Activated gamma-delta T cell treated with Interleukin-2 at 50 U/mL for 16 hours (primary cell): Measurements from ENCODE around the gene DHODH.
"Not testable (repeated sequence)": the region's sequence is repeated elsewhere in the genome, so short reads cannot be mapped to it uniquely, and the experiment has no call there.

ENCODE experiments used
- DNase-seq: peaks from one replicate; pipeline ENCODE4 v3.0.0-alpha.2; 2020

DHODH gene

DNA sequence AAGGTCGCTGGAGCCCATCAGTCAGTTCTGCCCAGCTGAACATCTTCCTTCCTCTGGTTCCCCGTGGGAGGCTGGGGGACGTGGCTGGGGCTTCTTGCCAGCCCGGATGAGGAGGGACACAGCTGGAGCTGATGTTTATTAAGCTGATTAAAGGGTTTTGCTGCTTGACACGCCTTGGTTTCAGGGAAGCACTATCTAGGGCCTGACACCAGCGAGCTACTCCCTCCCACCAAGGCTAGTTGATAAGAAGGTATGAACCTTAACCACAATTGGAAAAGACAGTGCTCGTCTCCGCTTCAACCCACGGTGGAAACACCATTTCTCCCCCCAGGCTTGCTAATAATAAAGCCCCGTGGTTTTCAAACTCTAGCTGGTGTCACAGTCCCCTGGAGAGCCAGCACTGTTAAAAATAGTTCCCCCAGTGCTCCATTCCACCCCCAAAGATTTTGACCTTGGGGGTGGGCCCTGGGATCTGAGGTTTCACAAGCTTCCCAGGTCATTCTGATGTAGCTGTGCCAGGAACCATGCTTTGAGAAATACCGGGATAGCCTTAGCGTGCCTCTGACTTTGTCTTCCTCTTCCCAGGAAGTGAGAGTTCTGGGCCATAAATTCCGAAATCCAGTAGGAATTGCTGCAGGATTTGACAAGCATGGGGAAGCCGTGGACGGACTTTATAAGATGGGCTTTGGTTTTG lies 5.5 kb downstream of the DHODH start:
- DNase-seq = no peak

DNA sequence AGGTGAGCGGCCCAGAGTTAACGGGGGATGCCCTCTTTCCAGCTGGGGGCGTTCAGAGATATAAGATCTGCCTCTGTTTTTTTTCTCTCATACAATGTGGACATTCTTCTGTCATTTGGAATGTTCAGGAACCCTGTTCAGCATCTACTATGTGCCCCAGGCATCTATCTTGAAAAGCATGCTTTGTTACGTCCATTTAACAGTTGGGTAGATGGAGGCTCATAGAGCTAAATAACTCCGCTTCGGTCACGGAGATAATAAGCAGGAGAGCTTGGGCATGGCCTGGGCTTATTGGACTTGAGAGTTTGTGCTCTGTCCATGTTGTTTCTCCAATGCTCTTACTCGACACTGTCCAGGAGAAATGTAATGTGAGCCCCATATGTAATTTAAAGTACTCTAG lies 6.1 kb downstream of the DHODH start:
- DNase-seq = no peak

DNA sequence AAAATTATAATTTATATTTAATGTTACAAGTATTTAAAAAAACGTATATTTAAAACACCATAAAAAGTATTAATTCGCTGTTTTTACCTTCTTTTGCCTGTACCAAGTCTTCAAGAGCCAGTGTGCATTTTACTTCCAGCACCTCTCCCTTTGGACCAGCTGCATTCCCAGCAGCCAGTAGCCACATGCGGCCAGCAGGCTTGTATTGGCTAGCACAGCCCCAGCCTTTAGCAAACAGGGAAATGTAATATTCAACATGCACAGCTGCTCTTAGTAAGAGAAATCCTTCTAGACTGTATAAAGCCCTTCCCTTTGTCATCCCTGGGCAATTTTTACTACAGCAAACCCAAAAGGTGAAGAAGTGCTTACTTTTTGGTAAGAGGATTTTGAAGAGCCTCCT lies 6.6 kb downstream of the DHODH start:
- DNase-seq = no peak

DNA sequence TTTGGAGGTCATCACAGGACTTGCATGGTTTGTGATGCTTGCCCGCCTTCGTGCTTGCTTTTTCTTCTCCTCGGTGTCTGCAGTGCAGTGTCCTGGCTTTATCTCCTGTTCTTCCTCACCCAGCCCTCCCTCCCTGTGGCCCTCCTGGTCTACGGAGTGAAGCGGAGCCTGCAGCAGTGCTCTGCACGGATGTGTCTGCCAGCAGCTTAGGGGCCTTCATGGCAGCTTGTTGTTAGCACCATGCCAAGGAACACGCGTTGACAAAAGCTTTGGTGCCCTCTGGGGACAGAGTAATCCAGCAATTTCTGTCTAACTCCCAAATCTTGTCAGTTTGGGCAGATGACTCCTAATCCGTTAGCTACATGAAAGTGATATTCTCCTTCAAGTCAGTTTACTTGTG lies 9.9 kb downstream of the DHODH start:
- DNase-seq = no peak

DNA sequence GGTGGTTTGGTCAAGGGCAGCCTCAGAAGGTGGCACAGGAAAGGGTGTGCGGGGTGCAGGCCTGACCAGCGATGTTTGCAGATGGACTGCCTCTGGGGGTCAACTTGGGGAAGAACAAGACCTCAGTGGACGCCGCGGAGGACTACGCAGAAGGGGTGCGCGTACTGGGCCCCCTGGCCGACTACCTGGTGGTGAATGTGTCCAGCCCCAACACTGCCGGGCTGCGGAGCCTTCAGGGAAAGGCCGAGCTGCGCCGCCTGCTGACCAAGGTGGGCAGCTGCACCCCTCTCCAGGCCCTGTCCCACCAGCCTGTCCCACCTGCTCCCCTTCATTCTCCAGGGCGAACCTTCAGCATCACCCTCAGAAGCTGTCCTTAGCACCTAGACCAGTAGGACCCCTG lies 12.5 kb downstream of the DHODH start:
- no peak for DNase-seq

DNA sequence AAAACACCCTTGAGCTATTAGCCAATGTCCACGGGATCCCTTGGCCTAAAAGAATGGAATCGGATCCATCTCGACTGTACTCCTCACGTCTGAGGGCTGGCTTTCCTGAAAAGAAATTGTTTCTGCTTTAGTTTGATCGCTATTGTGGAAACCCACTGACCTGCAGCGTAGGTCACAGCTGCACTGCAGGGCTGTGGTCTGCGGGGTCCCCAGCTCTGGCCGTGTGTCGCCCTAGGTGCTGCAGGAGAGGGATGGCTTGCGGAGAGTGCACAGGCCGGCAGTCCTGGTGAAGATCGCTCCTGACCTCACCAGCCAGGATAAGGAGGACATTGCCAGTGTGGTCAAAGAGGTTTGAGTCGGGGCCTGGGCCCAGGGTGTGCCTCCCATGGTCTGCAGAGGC lies 13.6 kb downstream of the DHODH start:
- no peak for DNase-seq

DNA sequence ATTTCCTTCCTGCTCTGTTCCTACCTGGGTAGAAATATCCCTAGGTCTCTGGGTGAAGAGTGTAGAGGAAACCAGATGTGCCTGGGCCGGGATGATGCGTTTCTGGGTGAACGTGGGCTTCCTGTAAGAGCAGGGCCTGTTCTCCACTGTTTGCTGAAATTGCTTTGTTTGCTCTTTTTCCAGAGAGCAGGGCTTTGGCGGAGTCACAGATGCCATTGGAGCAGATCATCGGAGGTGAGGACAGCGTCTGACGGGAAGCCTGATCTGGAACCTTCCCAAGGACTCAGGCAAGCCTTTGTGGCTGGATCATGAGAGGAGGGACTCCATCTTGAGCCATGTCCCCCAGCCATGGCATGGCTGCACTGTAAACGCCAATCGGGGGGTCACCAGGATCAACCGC lies 15.4 kb downstream of the DHODH start:
- no peak for DNase-seq

DNA sequence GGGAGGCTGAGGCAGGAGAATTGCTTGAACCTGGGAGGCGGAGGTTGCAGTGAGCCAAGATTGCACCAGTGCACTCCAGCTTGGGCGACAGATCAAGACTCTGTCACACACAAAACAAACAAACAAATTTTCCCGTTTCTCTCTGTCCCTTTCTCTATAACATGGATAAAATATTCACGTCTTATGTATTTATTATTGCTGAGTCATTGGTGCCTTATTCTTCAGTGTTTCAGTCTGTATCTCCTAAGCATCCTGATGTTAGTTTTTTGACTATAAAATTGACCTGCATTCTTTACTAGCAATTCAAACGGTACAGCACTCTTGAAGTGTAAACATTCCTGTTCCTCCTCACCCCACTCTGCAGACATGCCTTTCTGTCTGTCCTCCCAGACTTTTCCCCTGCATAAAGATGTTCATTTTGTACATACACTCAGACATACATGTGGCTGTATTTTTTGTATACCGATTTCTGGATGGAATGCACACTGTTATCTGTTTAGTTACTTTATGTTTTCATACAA lies 16.4 kb downstream of the DHODH start:
- DNase-seq = no peak

DNA sequence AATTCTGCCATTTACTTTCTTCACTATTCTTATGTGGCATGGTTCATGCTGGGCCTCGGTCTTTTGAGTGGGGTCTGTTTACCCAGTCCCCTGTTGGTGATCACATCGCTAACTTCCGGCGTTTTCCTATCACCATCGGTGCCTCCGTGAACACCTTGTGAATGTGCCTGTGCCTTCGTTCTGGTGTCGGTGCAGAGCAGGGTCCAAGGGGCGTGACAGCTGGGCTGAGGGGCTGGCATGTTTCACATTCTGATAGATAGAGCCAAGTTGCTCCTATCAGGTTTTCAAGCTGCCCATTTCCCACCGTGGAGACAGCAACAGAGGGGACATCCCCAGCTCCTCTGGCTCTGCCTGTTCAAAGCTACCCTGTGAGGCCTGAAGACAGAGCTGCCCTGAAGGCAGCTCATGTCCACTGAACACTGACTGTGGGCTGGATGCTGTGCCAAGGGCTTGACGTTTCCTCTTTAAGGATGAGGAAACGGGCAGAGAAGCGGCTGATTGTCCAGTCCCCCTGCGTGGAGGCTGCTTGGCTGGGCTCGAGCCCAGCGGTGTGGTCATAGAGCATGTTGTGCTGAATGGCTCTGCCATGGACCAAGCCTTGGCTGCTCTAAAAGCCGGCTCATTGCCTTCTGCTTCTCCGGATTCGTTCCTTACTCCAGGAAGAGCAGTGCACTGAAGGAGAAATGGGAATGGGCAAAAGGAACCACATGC lies 17.0 kb downstream of the DHODH start:
- DNase-seq = no peak

DNA sequence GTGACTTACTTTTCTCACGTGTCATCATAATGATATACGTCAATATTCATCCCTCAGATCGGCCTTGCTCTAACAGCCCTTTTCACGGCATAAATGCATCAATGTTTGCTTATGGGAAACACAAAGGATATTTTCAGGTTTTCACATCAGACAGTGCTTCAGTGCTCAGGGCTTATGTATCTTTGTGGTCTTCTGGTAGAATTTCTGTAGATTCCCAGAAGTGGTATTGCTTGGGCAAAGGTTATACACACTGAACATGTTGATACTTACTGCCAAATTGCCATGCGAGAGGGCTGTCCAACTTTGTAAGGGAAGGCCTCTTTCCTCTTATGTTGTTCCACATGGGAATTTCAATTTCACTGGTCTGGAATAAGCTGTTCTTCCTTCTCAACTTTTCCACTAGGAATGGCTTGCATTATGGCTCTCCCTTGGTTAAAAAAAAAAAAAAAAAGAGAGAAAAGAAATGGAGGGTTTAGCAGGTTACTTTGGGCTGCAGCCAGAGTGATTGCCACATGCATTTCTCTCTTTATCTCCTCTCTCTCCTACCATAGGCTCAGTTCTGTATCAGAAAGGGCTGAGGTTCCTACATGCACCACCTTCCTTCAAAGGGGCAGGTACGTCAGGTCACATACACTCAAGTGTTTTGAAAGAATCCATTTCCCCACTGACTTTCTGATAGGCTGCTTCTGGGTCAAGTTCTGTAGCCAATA lies 19.3 kb downstream of the DHODH start:
- DNase-seq = no peak

DNA sequence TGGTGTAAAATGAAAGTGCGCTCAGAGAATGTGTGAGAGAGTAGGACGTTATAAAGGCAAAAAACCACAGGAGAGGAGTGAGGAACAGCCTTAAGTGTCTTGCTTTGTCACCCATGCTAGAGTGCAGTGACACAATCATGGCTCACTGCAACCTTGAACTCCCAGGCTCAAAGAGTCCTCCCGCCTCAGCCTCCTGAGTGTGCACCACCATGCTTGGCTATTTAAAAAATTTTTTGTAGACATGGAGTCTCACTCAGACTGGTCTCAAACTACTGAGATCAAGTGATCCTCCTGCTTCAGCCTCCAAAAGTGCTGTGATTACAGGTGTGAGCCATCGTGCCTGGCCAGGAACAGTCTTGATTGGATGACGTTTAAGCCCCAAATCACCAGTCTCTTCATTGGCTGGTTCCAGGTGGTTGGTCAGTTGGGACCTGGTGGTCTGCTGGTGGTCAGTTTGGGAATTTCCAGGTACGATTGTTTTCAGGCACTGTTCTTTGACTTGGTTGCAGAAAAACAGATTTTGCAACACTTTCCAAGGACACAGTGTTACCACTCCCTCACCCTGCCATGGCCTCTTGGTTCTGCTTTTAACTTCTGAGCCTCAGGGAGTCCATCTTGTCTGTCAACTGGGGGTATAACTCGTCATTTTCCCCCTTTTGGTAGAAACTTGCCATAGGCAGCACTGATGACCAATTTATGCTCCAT lies 21.2 kb downstream of the DHODH start:
- no peak for DNase-seq

DNA sequence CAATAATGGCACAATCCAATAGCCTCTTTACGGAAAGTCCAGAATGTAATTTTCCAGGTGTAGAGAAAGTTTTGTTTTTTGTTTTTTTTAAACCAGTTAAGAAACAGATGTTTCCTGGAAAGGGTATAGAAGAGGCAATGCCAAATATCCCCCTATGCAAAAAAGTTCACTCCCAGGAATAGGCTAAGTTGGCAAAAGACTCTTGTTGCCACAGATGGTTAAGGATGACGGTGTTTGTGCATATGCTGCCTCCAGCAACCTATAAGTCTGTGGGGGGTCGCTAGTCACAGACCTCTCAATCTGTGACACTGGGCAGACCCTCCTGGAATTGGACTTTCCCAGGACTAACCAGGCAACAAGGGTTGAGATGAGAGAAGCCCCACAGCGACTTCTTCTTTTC lies 24.9 kb downstream of the DHODH start:
- no peak for DNase-seq

DNA sequence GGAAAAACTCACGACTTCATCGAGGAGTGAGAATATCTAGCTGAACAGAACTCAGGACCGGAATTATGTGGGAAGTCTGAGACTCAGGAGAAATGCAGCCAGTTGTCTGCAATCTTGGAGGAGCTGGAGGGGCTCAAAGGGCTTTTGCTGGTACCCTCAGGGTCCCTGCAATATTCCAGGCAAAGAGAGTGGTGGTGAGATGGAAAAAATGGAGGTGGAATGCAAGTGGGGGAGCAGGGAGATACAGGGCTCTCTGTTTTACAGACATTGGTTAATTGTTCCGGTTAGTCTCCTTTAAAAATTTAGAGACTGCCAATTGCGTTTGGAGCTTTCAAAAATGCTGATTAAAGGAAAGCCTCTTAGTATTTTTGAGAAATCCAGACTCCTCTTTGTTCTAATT lies 27.6 kb downstream of the DHODH start:
- DNase-seq = no peak

DNA sequence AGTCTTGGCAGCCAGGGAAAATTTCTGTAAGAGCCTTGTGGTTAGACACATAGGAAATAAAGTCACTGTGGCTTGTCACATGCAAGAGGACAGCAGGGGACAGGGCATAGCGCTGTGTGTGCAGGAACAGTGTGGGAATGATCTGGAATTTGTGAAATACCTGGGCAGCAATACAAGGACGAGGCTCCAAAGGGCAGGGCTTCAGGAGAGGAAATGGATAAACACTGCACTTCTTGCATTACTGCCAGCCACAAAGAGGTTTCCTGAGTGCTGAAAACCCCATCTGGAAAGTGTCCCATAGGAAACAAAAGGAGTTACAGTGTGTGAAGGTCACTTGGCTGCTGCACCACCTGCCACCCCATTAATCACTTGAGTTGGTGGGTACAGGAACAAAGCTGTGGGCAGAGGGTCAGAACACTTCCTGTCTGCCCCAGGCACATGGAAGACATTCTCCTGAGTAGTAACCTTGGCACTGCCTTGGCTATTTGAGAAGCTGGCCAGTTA lies 33.7 kb downstream of the DHODH start:
- no peak for DNase-seq

DNA sequence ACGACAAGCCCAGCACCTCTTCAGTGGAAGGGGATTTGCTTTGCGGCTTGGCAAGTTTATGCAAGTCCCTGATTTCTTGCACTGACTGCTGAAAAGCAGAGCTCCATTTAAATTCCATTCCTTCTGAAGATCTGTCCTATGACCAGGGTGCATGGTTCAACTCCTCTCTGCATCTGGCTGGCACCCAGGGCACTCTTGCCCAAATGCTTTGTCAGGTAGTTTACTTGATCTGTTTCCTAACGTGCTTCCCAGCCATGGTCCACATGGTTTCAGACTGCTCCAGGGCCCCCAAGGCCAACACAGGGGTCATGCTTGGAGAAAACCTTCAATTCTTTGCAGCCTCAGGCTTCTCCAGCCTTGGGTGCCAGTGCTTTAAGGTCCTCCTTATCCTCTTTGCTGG lies 34.5 kb downstream of the DHODH start:
- DNase-seq = no peak

DNA sequence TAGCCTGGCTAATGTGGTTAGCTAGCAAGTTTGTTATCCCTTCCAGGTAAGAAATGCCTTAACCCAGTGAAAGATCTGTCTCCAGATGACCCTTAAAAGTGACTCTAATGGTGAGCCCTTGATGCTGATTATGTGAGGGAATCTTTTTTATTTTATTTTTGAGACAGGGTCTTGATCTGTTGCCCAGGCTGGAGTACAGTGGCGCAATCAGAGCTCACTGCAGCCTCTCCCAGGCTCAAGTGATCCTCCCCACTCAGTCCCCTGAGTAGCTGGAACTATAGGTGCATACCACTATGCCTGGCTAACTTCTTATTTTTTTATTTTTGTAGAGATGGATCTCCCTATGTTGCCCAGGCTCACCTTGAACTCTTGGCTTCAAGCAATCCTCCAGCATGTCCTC lies 35.0 kb downstream of the DHODH start:
- no peak for DNase-seq

DNA sequence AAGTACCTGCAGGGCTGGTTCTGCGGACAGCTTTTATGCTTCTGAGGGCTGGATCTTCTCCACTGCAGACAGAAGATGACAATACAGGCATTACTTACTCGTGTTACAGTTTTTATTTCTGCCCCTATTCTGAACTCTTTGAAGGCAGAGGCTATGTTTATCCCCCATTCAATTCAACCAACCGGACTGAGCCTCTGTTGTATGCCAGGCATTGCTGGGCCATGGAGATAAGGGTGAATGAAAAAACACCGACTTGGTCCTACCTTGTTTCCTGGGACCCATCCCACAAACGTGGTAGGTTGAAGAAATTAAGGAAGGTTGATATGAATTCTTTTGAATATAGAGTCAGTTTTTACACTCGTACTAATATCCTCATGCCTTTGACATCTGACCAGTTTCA lies 35.8 kb downstream of the DHODH start:
- DNase-seq = no peak

DNA sequence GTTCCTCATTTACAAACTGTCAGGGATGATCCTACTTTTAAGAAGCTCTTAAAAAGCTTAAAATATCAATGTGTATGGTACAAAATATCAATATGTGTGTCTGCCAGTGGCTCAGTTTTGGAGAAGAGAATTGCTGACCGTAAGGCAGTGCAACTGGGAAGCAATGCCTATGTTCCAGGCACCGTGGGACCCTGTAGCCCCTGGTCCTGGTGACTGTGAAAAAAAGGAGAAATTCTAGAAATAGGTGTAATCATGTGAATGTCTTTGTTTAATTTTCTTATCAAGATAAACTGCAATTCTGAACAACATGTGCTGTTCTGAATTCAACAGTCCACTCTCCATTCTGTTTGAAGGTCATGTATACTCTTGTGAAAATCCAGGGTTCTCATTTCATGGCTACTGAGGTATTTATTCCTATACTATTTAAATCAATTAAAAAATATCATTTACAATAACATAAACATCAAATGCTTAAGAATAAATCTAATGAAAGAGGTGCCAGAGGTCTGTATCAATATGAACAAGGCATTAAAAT lies 36.3 kb downstream of the DHODH start:
- DNase-seq = no peak

DNA sequence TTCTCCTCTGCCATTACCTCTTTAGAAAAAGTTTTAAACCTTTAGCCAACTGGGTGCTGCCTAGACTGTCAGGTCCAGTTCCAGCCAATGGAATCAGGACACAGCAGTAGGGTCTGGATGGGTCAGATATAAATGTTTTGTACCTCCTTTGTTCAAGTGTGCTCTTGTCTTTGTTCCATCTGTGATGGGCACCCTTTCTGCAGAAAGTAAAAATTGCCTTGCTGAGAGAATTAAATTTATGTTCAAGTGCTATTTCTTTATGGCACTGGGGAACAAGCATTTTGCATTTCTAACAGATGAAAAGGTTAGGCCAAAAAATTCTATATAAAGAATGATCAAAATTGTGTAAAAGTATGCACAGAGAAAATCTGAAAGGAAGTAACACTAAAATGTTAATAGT lies 40.6 kb downstream of the DHODH start:
- no peak for DNase-seq

DNA sequence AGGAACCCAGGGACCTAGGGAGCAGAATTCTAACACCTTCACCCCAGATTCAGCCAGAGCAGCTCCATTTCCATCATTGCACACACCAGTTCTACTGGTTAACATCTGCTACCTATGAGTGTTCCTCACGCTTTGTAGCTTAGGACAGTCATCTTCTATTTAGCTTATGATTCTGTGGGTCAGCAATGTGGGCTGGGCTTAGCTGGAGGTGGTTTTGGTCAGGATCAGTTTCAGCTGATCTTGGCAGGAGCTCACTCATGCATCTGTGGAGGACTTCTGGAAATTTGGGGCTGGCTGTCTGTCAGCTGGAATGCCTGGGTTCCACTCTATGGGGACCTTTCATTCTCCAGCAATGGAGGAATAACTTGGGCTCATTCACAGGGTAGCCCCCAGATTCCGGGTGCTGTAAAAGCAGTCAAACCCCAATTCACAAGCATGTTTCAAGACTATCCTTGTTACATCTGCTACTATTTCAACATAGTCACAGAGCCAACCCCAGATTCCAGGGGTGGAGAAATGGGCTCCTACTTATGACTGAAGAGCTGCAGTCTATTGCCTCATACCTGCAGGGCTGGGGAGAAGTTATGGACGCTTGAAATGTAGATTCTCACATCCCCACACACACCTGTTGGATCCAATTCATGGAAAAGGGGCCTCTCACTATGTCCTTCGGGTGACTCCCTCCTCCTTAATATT lies 42.4 kb downstream of the DHODH start:
- no peak for DNase-seq

DNA sequence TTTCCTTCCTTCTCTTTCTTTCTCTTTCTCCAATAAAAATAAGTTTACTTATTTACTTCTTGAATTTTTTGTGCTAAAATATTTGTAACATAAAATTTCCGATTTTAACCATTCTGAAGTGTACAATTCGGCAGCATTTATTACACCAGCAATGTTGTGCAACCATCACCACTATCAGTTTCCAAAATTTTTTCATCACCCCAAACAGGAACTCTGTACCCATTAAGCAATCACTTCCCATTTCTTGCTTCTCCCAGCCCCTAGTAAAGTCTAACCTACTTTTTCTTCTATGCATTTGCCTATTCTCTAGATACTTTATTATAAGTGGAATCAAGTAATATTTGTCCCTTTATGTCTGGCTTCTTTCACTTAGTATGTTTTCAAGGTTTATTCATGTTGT lies 43.3 kb downstream of the DHODH start:
- DNase-seq = no peak

DNA sequence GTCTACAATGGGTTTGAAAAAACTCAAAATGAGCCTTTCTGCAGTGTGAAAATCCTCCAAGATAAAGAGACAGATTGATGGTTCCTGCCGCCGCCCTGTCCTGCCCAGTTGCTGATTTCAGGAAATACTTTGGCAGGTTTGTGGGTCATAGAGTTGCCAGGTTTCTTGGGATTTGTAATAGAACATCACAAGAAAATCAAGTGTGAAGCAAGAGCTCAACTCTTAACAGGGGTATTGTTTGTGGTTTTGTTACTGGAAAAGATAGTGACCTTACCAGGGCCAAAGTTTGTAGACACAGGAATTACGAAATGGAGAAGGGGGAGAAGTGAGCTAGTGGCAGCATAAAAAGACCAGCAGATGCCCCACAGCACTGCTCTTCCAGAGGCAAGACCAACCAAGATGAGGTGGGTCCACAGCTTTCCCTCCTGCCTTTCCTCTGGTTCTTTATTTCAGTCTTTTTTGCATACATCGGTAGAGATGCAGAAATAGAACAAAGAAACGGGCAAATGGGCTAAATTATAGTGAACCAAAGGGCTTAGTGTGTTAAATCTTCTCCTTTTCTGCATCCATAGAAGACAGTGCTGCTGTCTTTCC lies 45.8 kb downstream of the DHODH start, which contains the start of gene HP:
TSS of gene HP (plus strand) at position 252 of the 594 bp plus-strand sequence. CDS start at position 400, 148 bp downstream.
- DNase-seq = not testable (repeated sequence)
